Activated CD8-positive, alpha-beta T cell treated with anti-CD3 and anti-CD28 coated beads, Interleukin-2, amount 10 ng/mL, durations not matched to agents 7 days and 5 days (primary cell): ENCODE measurements around the gene TTC7B. TPM values are rescaled to one million over a fixed set of nuclear protein-coding genes. Genes with fewer than 3 reads are reported as not detected.

Source experiments
- ATAC-seq: fragments of 150-1000 bp; cut with Tn5 transposase; one replicate; pipeline ENCODE4 v1.10.0; 2021; ENCODE audit warnings: moderate library complexity
- CTCF ChIA-PET: fragments of 350-600 bp; sonication (Branson Sonifier 250); formaldehyde crosslinking; loops from one replicate; lab custom pipeline; 2021; ENCODE audit warnings: antibody characterized with exemption; lab: Charles Lee
- POLR2A ChIA-PET: fragments of 350-600 bp; sonication (Branson Sonifier 250); formaldehyde crosslinking; loops from one replicate; lab custom pipeline; 2021; ENCODE audit warnings: antibody characterized with exemption; lab: Charles Lee
- DNase-seq: peaks from one replicate; pipeline ENCODE4 v3.0.0-alpha.2; 2020
- H3K27ac Mint-ChIP-seq: one replicate; pipeline ENCODE4 v1.8.0; 2021; ENCODE audit warnings: mild to moderate bottlenecking, mixed read lengths
- H3K27me3 Mint-ChIP-seq: one replicate; pipeline ENCODE4 v1.8.0; 2021; ENCODE audit warnings: low read depth, mixed read lengths
- H3K36me3 Mint-ChIP-seq: one replicate; pipeline ENCODE4 v1.8.0; 2021; ENCODE audit warnings: low read depth, mixed read lengths
- H3K4me1 Mint-ChIP-seq: one replicate; pipeline ENCODE4 v1.8.0; 2021; ENCODE audit warnings: low read depth, mixed read lengths
- H3K4me3 Mint-ChIP-seq: one replicate; pipeline ENCODE4 v1.8.0; 2021; ENCODE audit warnings: mild to moderate bottlenecking, mixed read lengths
- H3K9me3 Mint-ChIP-seq: one replicate; pipeline ENCODE4 v1.8.0; 2022; ENCODE audit warnings: mixed read lengths; ENCODE audit not compliant: insufficient read depth
- total RNA-seq, 2 experiments: library from RNA; stranded (reverse); gene quantifications; one replicate each; pipeline ENCODE4 v1.2.3, GENCODE V29; 2021

The TTC7B gene
- total RNA-seq, 2 experiments from 2014 or later = 5.3 to 6.8 TPM

DNA sequence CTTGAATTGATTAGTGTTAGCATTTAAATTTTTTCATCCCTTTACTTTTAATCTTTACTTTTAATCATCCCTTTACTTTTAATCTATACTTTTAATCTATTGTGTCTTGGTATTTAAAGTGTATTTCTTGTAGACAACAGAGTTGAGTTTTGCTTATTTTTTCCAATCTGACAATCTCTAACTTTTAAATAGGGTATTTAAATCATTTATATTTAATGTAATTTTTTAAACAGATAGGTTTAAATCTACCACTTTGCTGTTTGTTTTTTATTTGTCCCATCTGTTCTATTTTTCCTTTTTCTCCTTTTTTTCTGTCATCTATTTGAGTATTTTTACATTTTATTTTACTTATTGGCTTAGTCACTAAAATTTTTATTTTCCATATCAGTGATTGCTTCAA, 68.3 kb downstream of the TTC7B start:
- H3K27ac Mint-ChIP-seq = no peak overlapping the region
- peaks cover 7% of the 10 kb centered on the region for H3K9me3 Mint-ChIP-seq
- peaks cover 14% of the 10 kb centered on the region for H3K27me3 Mint-ChIP-seq
- POLR2A ChIA-PET = no interaction called here
- DNase-seq (no peak), ATAC-seq (no peak)
- no peaks in the 10 kb centered on the region for H3K4me1 Mint-ChIP-seq
- CTCF ChIA-PET = interaction anchor here (1.6 kb wide), 1 partner anchor 11 kb away, joined by 11 read pairs; no protein-coding TSS in a partner anchor
- no peak overlapping the region for H3K4me3 Mint-ChIP-seq
- no peaks in the 10 kb centered on the region for H3K36me3 Mint-ChIP-seq

DNA sequence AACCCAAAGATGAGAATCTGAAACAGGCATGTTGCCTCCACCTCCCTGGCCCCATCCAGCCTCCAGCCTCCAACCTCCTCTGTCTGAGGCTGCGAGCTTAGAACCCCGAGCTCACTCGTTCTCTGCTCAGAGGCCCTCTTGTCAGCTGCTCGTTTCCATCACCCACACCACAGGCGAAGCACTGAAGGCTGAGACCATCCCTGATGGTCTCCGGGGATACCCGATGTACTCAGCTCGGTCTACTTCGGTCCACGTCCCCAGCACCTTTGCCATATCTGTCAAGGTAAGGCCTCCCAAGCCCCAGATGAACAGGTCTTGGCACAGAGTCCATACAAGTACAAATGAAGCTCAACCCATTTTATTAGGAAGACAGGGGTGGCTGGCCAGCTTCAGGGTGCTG, 72.4 kb downstream of the TTC7B start:
- no peak overlapping the region for H3K4me3 Mint-ChIP-seq
- POLR2A ChIA-PET = interaction anchor here (0.9 kb wide), 1 partner anchor 42 kb away, joined by 3 read pairs; no protein-coding TSS in a partner anchor

DNA sequence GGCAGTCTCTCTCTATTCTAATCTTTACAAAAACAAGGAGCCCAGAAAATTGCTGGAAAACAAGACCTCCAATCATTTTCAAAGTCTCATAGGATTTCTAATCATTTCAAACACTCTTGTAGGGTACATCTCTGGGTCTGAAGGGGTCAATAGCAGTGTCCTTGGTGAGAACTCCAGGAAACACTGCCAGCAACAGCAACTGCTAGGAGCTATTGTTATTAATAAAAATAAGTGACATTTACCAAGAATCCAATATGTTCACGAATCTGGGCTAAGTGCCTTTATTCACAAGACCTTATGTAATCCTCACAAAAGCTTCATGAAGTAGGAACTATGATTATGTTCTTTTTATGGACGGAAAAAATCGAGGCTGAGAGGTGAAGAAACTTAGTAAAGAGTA, 72.8 kb downstream of the TTC7B start:
- no peak overlapping the region for H3K27ac Mint-ChIP-seq
- ChIA-PET CTCF (interaction anchor here (4.7 kb wide), 1 partner anchor 15 kb away, joined by 31 read pairs; no protein-coding TSS in a partner anchor), POLR2A (interaction anchor here (0.9 kb wide), 1 partner anchor 42 kb away, joined by 3 read pairs; no protein-coding TSS in a partner anchor)
- H3K4me3 Mint-ChIP-seq = no peak overlapping the region
- ATAC-seq = no peak
- no peak for DNase-seq
- no peaks in the 10 kb centered on the region for H3K4me1 Mint-ChIP-seq
- no peaks in the 10 kb centered on the region for H3K36me3 Mint-ChIP-seq
- peaks cover 15% of the 10 kb centered on the region for H3K27me3 Mint-ChIP-seq
- H3K9me3 Mint-ChIP-seq = no peaks in the 10 kb centered on the region

More for the DNA sequence above, 72.4 kb downstream of the TTC7B start:
- no peak for ATAC-seq
- no peaks in the 10 kb centered on the region for H3K4me1 Mint-ChIP-seq
- no peaks in the 10 kb centered on the region for H3K36me3 Mint-ChIP-seq
- CTCF ChIA-PET = interaction anchor here (1.1 to 4.7 kb wide), 2 partner anchors 15 to 47 kb away, joined by 6 to 31 read pairs; no protein-coding TSS in a partner anchor
- DNase-seq = no peak
- no peak overlapping the region for H3K27ac Mint-ChIP-seq
- H3K27me3 Mint-ChIP-seq = peaks cover 15% of the 10 kb centered on the region
- H3K9me3 Mint-ChIP-seq = no peaks in the 10 kb centered on the region

DNA sequence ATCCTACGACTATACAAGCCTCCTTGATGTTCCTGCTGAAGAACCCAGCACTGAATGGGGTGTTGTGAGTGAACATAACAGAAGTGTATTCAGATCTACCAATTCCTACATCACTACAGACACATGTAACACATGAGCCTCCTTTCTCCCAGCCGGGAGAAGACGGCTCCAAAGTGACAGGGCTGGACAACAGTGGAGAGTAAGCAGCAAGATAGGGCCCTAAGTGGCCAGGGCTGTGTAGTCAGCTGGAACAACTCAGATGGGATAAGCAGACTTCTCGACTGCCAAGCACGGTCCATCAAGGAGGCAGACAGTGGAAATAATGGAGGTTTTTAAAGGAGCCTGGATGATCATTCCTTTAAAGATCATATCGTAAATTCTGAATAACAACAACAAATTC, 73.5 kb downstream of the TTC7B start:
- POLR2A ChIA-PET = no interaction called here
- no peaks in the 10 kb centered on the region for H3K9me3 Mint-ChIP-seq

DNA sequence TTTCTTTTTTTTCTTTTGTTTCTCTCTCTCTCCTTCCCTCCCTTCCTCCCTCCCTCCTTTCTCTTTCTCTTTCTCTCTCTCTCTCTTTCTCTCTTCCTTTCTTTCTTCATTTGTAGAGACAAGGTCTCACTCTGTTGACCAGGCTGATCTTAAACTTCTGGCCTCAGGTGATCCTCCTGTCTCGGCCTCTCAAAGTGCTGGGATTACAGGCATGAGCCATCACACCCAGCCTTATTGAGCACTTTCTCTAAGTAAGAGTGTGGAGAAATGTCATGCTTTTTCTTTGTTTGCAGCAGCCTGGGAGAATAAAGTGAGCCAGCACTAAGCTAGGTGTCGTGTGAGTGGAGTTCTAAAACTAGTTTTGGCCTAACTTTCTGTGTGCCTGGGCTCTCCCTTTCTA, 74.0 kb downstream of the TTC7B start:
- Mint-ChIP-seq H3K4me1 (no peaks in the 10 kb centered on the region), H3K27me3 (peaks cover 10% of the 10 kb centered on the region), H3K9me3 (no peaks in the 10 kb centered on the region), H3K4me3 (no peak overlapping the region), H3K27ac (no peak overlapping the region), H3K36me3 (no peaks in the 10 kb centered on the region)
- ATAC-seq (no peak), DNase-seq (no peak)
- POLR2A ChIA-PET = no interaction called here
- CTCF ChIA-PET = interaction anchor here (0.5 to 0.9 kb wide), 3 partner anchors 15 to 471 kb away, joined by 3 read pairs; no protein-coding TSS in a partner anchor

More for the DNA sequence above, 73.5 kb downstream of the TTC7B start:
- Mint-ChIP-seq H3K27ac (no peak overlapping the region), H3K36me3 (no peaks in the 10 kb centered on the region), H3K27me3 (peaks cover 15% of the 10 kb centered on the region), H3K4me1 (no peaks in the 10 kb centered on the region), H3K4me3 (no peak overlapping the region)
- DNase-seq = no peak
- CTCF ChIA-PET = no interaction called here
- ATAC-seq = no peak

DNA sequence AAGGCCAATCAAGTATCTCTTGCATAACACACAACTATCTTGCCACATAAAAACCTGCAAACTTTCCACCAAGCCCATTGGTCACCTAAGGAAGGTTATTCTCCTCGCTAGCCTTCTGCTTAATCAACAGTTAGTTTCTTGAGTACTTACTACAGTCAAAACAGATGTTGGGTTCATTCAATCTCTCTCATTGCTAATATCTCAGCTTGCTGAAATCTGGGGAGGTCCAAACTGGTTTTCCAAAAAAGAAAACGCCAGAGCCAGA, 74.6 kb downstream of the TTC7B start:
- H3K27me3 Mint-ChIP-seq = peaks cover 5% of the 10 kb centered on the region
- POLR2A ChIA-PET = no interaction called here
- no peaks in the 10 kb centered on the region for H3K9me3 Mint-ChIP-seq
- no peaks in the 10 kb centered on the region for H3K36me3 Mint-ChIP-seq
- CTCF ChIA-PET = interaction anchor here (0.7 to 0.9 kb wide), 2 partner anchors 15 to 17 kb away, joined by 3 read pairs; no protein-coding TSS in a partner anchor
- H3K27ac Mint-ChIP-seq = no peak overlapping the region
- H3K4me3 Mint-ChIP-seq = no peak overlapping the region
- ATAC-seq = no peak
- no peaks in the 10 kb centered on the region for H3K4me1 Mint-ChIP-seq
- no peak for DNase-seq

DNA sequence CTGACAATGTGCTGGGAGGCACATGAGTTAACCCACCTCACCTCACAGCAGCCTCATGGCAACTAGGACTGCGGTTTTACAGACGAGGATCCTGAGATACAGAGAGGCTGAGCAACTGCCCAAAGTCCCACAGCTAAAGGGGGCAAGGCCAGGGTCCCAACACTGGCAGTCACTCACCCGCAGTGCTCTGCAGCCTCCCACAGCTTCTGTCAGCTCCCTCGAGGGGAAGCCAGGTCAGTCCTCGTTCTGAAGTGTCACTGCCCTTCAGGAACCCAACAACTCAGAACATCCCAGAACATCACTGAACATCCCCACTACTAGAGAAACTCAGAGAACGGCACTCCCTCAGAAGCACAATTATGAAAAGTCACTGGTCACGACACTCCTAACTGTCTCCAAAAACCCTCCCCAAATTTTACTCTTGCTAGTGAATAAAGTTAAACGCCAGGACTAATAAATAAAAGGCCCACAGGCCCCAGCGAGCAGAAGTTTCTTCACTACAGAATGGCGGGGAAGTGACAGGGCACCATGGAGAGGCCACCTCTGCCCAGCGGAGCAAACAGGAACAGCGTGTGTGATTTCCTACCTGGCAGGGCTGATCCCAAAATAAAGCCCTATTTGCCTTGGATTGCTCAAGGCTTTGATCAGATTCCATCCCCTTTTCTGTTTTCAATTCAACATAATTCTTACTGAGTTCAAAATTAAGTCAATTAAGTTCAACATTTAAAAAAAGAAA, 75.1 kb downstream of the TTC7B start:
- ATAC-seq (no peak), DNase-seq (no peak)
- no peaks in the 10 kb centered on the region for H3K9me3 Mint-ChIP-seq
- peaks cover 5% of the 10 kb centered on the region for H3K27me3 Mint-ChIP-seq
- H3K4me1 Mint-ChIP-seq = no peaks in the 10 kb centered on the region
- CTCF ChIA-PET = no interaction called here
- H3K4me3 Mint-ChIP-seq = no peak overlapping the region
- POLR2A ChIA-PET = no interaction called here
- no peaks in the 10 kb centered on the region for H3K36me3 Mint-ChIP-seq
- H3K27ac Mint-ChIP-seq = no peak overlapping the region

DNA sequence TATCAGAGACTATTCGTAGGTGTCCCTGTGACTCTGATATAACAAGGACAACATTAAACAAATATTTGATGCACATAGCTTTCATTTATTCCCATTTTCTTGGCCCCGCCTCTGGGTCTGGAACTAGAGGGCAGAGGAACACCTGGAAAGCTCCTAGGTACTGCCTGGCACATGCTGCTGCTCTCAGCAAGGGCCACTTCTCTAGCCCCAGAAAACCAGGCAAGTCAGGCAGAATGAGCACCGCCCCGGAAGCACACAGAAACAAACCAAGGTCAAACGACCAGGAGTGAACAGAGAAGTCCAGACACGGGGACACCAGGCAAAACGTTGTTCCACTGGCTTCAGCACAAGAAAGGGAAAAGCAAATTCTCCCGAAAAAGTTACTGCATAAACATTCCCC, 76.1 kb downstream of the TTC7B start:
- peaks cover 2% of the 10 kb centered on the region for H3K27me3 Mint-ChIP-seq
- H3K36me3 Mint-ChIP-seq = no peaks in the 10 kb centered on the region
- H3K4me3 Mint-ChIP-seq = no peak overlapping the region
- ChIA-PET POLR2A (no interaction called here), CTCF (no interaction called here)
- no peak for ATAC-seq
- H3K4me1 Mint-ChIP-seq = no peaks in the 10 kb centered on the region
- no peaks in the 10 kb centered on the region for H3K9me3 Mint-ChIP-seq
- H3K27ac Mint-ChIP-seq = no peak overlapping the region
- DNase-seq = no peak

DNA sequence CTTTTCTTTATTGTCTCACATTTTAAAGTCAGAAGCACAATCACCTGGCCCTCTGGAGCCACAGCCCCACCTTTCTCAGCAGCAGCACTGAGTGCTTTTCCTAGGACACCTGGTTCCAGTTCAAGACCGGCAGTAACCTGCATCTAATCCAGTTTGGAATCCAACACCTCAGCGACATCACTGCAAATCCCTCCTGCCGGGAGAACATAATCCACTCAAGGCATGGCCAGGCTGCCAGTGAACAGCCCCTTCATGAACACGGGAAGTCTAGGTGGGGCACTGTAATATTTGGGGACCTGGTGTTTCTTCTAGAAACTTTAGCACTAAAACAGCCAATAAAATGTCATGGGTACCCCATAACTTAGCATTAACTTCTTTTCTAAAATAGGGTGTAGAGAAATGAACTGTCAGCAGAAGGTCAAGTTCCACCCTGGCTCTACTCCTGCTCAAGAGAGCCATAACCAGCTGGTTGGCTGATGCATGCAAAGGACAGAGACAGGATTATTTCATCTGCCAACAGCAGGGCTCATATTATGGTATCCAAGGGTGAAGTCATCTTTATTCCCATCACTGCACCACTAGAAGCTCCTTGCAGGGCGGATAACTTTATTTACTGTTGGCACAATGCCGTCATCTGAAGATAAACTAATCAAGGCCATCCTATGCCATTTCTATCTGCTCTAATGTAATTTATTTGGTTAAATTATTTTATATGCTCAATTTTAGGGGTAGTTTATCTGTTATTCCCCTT, 76.7 kb downstream of the TTC7B start:
- Mint-ChIP-seq H3K36me3 (no peaks in the 10 kb centered on the region), H3K4me3 (no peak overlapping the region), H3K27me3 (peaks cover 2% of the 10 kb centered on the region), H3K27ac (no peak overlapping the region), H3K9me3 (no peaks in the 10 kb centered on the region), H3K4me1 (no peaks in the 10 kb centered on the region)
- CTCF ChIA-PET = interaction anchor here (0.5 kb wide), 1 partner anchor 19 kb away, joined by 3 read pairs; no protein-coding TSS in a partner anchor
- ATAC-seq = no peak
- DNase-seq = no peak
- POLR2A ChIA-PET = no interaction called here

DNA sequence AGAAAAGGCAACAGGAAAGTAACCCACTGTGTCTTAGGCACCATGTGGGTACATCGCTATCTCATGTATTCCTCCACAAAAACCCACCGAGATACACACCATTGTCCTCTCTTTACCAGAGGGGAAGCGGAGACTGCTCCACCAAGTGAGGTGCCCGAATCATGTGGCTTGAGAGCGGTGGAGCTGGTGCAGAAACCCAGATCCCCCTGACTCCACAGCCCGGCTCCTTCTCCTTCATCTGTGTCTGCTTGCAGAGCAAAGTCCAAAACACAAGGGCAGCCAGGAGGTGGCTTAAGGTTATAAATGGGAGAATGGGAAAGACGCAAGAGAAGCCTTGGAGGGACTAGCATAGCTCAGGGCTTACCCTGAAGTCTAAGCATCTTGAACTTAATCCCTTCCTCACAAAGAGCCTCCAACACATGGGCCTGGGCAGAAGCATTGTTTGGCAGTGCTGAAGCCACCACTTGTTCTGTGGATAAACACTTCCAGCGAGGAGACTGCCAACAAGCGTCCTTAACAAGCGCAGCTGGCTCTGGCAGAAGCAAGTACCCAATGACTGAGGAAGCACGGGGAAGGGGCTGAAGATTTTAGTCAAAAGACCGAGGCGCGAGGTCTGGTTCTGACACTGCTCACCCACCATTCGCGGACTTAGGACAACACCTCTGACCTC, 83.0 kb downstream of the TTC7B start:
- H3K36me3 Mint-ChIP-seq = no peaks in the 10 kb centered on the region
- ChIA-PET POLR2A (no interaction called here), CTCF (interaction anchor here (1.2 kb wide), 1 partner anchor 36 kb away, joined by 4 read pairs; no protein-coding TSS in a partner anchor)
- ATAC-seq (no peak), DNase-seq (no peak)
- no peaks in the 10 kb centered on the region for H3K4me1 Mint-ChIP-seq
- H3K9me3 Mint-ChIP-seq = no peaks in the 10 kb centered on the region
- H3K27ac Mint-ChIP-seq = no peak overlapping the region
- no peak overlapping the region for H3K4me3 Mint-ChIP-seq
- peaks cover 2% of the 10 kb centered on the region for H3K27me3 Mint-ChIP-seq

DNA sequence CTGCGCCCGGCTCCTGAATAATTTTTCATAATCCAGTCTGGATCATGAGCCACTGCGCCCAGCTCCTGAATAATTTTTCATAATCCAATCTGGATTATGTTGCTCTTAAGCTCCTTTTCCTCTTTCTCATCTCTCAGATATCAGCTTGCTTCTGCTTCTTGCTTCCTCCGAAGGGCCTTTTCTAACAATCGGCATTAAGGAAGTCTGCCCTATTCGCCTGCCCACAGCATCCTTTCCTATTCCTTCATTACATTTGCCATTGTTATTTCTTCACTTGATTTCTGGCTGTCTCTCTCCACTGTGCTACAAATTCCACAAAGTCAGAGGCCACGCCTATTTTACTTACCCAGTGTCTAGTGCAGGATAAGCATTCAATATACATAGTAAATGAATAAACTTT, 83.5 kb downstream of the TTC7B start:
- Mint-ChIP-seq H3K36me3 (no peaks in the 10 kb centered on the region), H3K4me1 (no peaks in the 10 kb centered on the region), H3K9me3 (no peaks in the 10 kb centered on the region), H3K27me3 (peaks cover 2% of the 10 kb centered on the region), H3K4me3 (no peak overlapping the region), H3K27ac (no peak overlapping the region)
- ChIA-PET POLR2A (interaction anchor here (0.7 kb wide), 1 partner anchor 1513 kb away, joined by 3 read pairs; no protein-coding TSS in a partner anchor), CTCF (interaction anchor here (1.1 kb wide), 1 partner anchor 26 kb away, joined by 3 read pairs; no protein-coding TSS in a partner anchor)
- ATAC-seq (no peak), DNase-seq (no peak)
